ENCODE results near the gene SERPINA4. TPM values are rescaled to one million over a fixed set of nuclear protein-coding genes. Genes with fewer than 3 reads are reported as not detected.

Gene SERPINA4
- total and polyA plus RNA-seq, 2 donors (not counting 3 experiments of a cell fraction or from before 2014, with no cell fraction given): not detected

GRCh38 chr14:94543449-94544124, 17.7 kb upstream of the SERPINA4 start:
- FAIRE-seq (no peak), DNase-seq (ENCODE audit: low read depth, low spot score) (no peak)
- H3K9me3 ChIP-seq (replicated peaks; ENCODE audit: control insufficient read depth, insufficient read depth, low read length): no peaks in the 10 kb centered on the region
- no peak overlapping the region for H3K4me2 ChIP-seq (ENCODE audit: insufficient read depth, low read length)
- peaks cover 23% of the 10 kb centered on the region for H3K4me1 ChIP-seq (ENCODE audit: control insufficient read depth, extremely low read depth, insufficient read depth, low read length)
- no peaks in the 10 kb centered on the region for H3K79me2 ChIP-seq (ENCODE audit: control insufficient read depth, insufficient read depth, low read length)
- intact Hi-C loops (cut with micrococcal nuclease) (loop anchor here (2.0 to 10.0 kb wide), 3 partner anchors 57 to 409 kb away; no protein-coding TSS in a partner anchor), dilution Hi-C loops (cut with MboI; ENCODE audit: extremely low pct_ligation_motif_present, low sequenced_read_pairs) (no loop called here)
- TF ChIP-seq FOS (IDR thresholded peaks at IDR 0.05; ENCODE audit: borderline replicate concordance, insufficient read depth, low read length): no peak
- no peak for TF ChIP-seq MYC (IDR thresholded peaks at IDR 0.05; ENCODE audit: low read depth, low read length)
- TF ChIP-seq JUN (IDR thresholded peaks at IDR 0.05; ENCODE audit: borderline replicate concordance, insufficient read depth, insufficient read length, low read depth): no peak
- no peak for TF ChIP-seq POLR2A (IDR thresholded peaks at IDR 0.05; ENCODE audit: low read depth, low read length)
- TF ChIP-seq POLR2AphosphoS5 (IDR thresholded peaks at IDR 0.05; ENCODE audit: insufficient read depth, low read depth, low read length): no peak
- no peak for TF ChIP-seq MAX (IDR thresholded peaks at IDR 0.05; ENCODE audit: insufficient read depth, insufficient read length)
- TF ChIP-seq EZH2 (IDR thresholded peaks at IDR 0.05; ENCODE audit: borderline replicate concordance, low read depth, low read length, severe bottlenecking): no peak
- no peak for TF ChIP-seq CTCF (IDR thresholded peaks at IDR 0.05; ENCODE audit: extremely low read depth in 1 of 2, insufficient read depth in 1 of 2, low read depth in 1 of 2, low read length in 2 of 2)
- TF ChIP-seq GATA2 (IDR thresholded peaks at IDR 0.05; ENCODE audit: insufficient read depth, insufficient read length, low read depth, low read length): no peak
- ChIA-PET POLR2A (no interaction called here), CTCF (no interaction called here)
- H3K36me3 ChIP-seq (ENCODE audit: control insufficient read depth in 2 of 2, extremely low read depth in 1 of 2, insufficient read depth in 2 of 2, low read length in 2 of 2): no peaks in the 10 kb centered on the region
- no peak overlapping the region for H3K4me3 ChIP-seq (replicated peaks in 1 of 3; ENCODE audit: insufficient read depth in 1 of 3, low read depth in 1 of 3, low read length in 3 of 3)
- H3K27me3 ChIP-seq (ENCODE audit: control insufficient read depth in 2 of 2, insufficient read depth in 2 of 2, low read length in 2 of 2): no peaks in the 10 kb centered on the region
- no peak overlapping the region for H2AFZ ChIP-seq (ENCODE audit: low read depth, low read length)
- no peaks in the 10 kb centered on the region for H3K9me1 ChIP-seq (replicated peaks; ENCODE audit: control insufficient read depth, extremely low read depth, insufficient read depth, low read length)
- H3K27ac ChIP-seq (ENCODE audit: insufficient read depth, low read depth, low read length): no peak overlapping the region
- no TSS peak for BruUV-seq (replicated peaks)
- H3K9ac ChIP-seq (replicated peaks; ENCODE audit: extremely low read depth, insufficient read depth, low read length): no peak overlapping the region
- H4K20me1 ChIP-seq (replicated peaks; ENCODE audit: control insufficient read depth, extremely low read depth, insufficient read depth, low read length): no peaks in the 10 kb centered on the region

Measured in endothelial cell of umbilical vein (primary cell).